ENCODE data around the gene GNL1.
"Not testable (repeated sequence)": the region's sequence is repeated elsewhere in the genome, so short reads cannot be mapped to it uniquely, and the experiment has no call there.

Gene GNL1

GRCh38 chr6:30507849-30508827, 48.2 kb downstream of the GNL1 start:
- Histone ChIP-seq H3K27me3 (ENCODE audit: insufficient read depth, low read length) (no peaks in the 10 kb centered on the region), H3K27ac (ENCODE audit: low read depth, low read length, poor library complexity, severe bottlenecking) (peak overlapping the region; percentile 57), H3K79me2 (ENCODE audit: insufficient read depth, low read length) (no peaks in the 10 kb centered on the region), H3K9ac (ENCODE audit: low read length) (no peak overlapping the region), H3K9me2 (ENCODE audit: low read depth, low read length) (no peaks in the 10 kb centered on the region), H2AFZ (ENCODE audit: low read length) (no peak overlapping the region), H4K20me1 (ENCODE audit: insufficient read depth, low read length) (no peaks in the 10 kb centered on the region), H3K4me3 (ENCODE audit: low read depth, low read length, poor library complexity, severe bottlenecking) (no peak overlapping the region), H3K4me2 (ENCODE audit: low read length) (peak overlapping the region; percentile 50; the same call in 1 of the 2 replicates), H3K9me3 (ENCODE audit: low read length) (no peaks in the 10 kb centered on the region), H3K36me3 (ENCODE audit: insufficient read depth, low read length) (no peaks in the 10 kb centered on the region), H3K4me1 (ENCODE audit: insufficient read depth, low read length, severe bottlenecking) (peaks cover 32% of the 10 kb centered on the region), H3F3A (ENCODE audit: insufficient read depth, low read length) (no peaks in the 10 kb centered on the region)
- TF ChIP-seq EZH2 (IDR thresholded peaks at IDR 0.05; ENCODE audit: borderline replicate concordance, low read length), result no peak
- TF ChIP-seq CTCF (IDR thresholded peaks at IDR 0.05; ENCODE audit: low read length), result no peak

GRCh38 chr6:30500421-30501355, 55.6 kb downstream of the GNL1 start:
- Histone ChIP-seq H3K4me3 (ENCODE audit: low read depth, low read length, poor library complexity, severe bottlenecking) (no peak overlapping the region), H3K27me3 (ENCODE audit: insufficient read depth, low read length) (no peaks in the 10 kb centered on the region), H4K20me1 (ENCODE audit: insufficient read depth, low read length) (no peaks in the 10 kb centered on the region), H3K27ac (ENCODE audit: low read depth, low read length, poor library complexity, severe bottlenecking) (no peak overlapping the region), H3K36me3 (ENCODE audit: insufficient read depth, low read length) (no peaks in the 10 kb centered on the region), H3K79me2 (ENCODE audit: insufficient read depth, low read length) (no peaks in the 10 kb centered on the region), H2AFZ (ENCODE audit: low read length) (no peak overlapping the region), H3K4me1 (ENCODE audit: insufficient read depth, low read length, severe bottlenecking) (no peaks in the 10 kb centered on the region), H3K9ac (ENCODE audit: low read length) (no peak overlapping the region), H3K9me3 (ENCODE audit: low read length) (no peaks in the 10 kb centered on the region), H3F3A (ENCODE audit: insufficient read depth, low read length) (no peaks in the 10 kb centered on the region), H3K9me2 (ENCODE audit: low read depth, low read length) (no peaks in the 10 kb centered on the region), H3K4me2 (ENCODE audit: low read length) (no peak overlapping the region)
- TF ChIP-seq EZH2 (IDR thresholded peaks at IDR 0.05; ENCODE audit: borderline replicate concordance, low read length), result no peak
- no peak for TF ChIP-seq CTCF (IDR thresholded peaks at IDR 0.05; ENCODE audit: low read length)

- not testable (repeated sequence) for H3K27me3 ChIP-seq (ENCODE audit: insufficient read depth, low read length)
Observed at GRCh38 chr6:30498705-30499104, 57.6 kb downstream of the GNL1 start.

More at GRCh38 chr6:30498705-30499104, 57.6 kb downstream of the GNL1 start:
- H3K79me2 ChIP-seq (ENCODE audit: insufficient read depth, low read length); H3K36me3 ChIP-seq (ENCODE audit: insufficient read depth, low read length); H2AFZ ChIP-seq (ENCODE audit: low read length); H3K4me2 ChIP-seq (ENCODE audit: low read length); H3K4me1 ChIP-seq (ENCODE audit: insufficient read depth, low read length, severe bottlenecking); H3F3A ChIP-seq (ENCODE audit: insufficient read depth, low read length); H3K9me2 ChIP-seq (ENCODE audit: low read depth, low read length); H4K20me1 ChIP-seq (ENCODE audit: insufficient read depth, low read length); H3K27ac ChIP-seq (ENCODE audit: low read depth, low read length, poor library complexity, severe bottlenecking); H3K4me3 ChIP-seq (ENCODE audit: low read depth, low read length, poor library complexity, severe bottlenecking); H3K9ac ChIP-seq (ENCODE audit: low read length); H3K9me3 ChIP-seq (ENCODE audit: low read length): not testable (repeated sequence)
